GM20431 (cell line): ENCODE results near the gene KIF26B.

Experiments used
- in situ Hi-C: fragments of 300-500 bp; cut with MseI, MboI; formaldehyde crosslinking; loops from one replicate; pipeline ENCODE4 v1.15.0; 2020; ENCODE audit warnings: low sequenced_read_pairs; ENCODE audit not compliant: unreplicated experiment

The KIF26B gene

GRCh38 chr1:245598524-245599305 is 443.9 kb downstream of the KIF26B start:
- in situ Hi-C loops: no loop called here

GRCh38 chr1:245599371-245600174 is 444.8 kb downstream of the KIF26B start:
- in situ Hi-C loops: no loop called here

GRCh38 chr1:245600658-245601057 is 445.9 kb downstream of the KIF26B start:
- in situ Hi-C loops: no loop called here

GRCh38 chr1:245603311-245603865 is 448.6 kb downstream of the KIF26B start:
- in situ Hi-C loops: no loop called here

- in situ Hi-C loops: no loop called here
Observed at GRCh38 chr1:245604979-245605378, 450.2 kb downstream of the KIF26B start.

DNA sequence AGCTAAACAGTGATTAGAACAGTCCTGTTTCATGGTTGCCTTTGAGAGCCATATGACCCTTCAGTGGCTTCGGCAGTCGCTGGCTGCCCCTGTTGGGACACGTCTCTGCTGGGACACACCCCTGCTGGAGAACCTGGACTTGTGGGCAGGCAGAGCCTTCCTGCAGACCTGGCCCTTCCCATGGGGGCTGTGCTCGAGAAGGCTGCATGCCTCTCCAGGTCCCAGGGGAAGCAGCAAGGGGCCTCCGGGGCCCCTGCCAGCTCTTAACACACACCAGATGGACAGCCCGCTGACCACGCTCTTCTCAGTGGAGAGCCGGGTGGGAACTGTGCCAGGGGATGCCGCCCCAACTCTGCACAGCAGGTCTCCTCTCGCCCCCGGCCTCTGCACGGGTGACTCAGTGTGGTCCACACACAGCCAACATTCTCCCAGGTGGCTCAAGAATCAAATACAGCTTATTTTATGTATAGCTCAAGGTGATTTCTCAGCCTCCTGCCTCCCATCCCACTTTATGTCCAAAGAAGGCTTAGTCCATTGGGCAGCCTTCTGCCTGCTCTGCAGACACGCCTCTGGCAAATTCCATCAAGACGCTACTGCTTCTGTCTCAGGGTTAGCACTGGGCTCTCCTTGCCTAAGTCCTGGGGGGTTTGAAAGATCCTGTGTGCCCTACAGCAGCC is 450.8 kb downstream of the KIF26B start:
- in situ Hi-C loops: no loop called here

DNA sequence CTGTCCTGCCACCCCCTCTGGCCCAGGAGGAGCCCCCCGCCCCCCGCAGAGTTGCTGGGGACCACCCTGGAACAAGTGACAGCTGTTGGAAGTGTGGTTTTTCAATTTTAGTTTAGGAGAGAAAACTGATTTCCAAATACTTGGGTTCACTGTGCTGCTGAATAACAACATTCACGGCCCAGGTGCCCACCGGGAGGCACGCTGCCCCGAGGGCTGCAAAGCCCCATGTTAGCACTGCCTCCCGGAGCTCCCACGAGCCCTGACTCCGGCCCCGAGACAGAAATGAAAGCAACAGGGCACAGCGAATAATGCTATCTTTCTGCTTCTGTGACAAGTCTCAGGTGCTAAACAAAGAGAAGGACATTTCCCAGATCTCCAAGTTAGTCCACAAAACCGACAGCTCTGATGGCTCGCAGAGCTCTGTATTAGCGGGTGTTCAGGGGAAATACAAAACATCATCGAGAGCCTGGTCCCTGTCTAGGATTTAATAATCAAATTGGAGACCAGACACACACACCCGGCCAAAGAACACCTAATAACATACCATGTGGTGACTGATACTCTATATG is 451.5 kb downstream of the KIF26B start:
- in situ Hi-C loops: no loop called here

GRCh38 chr1:245608271-245608670 is 453.5 kb downstream of the KIF26B start:
- in situ Hi-C loops: no loop called here

DNA sequence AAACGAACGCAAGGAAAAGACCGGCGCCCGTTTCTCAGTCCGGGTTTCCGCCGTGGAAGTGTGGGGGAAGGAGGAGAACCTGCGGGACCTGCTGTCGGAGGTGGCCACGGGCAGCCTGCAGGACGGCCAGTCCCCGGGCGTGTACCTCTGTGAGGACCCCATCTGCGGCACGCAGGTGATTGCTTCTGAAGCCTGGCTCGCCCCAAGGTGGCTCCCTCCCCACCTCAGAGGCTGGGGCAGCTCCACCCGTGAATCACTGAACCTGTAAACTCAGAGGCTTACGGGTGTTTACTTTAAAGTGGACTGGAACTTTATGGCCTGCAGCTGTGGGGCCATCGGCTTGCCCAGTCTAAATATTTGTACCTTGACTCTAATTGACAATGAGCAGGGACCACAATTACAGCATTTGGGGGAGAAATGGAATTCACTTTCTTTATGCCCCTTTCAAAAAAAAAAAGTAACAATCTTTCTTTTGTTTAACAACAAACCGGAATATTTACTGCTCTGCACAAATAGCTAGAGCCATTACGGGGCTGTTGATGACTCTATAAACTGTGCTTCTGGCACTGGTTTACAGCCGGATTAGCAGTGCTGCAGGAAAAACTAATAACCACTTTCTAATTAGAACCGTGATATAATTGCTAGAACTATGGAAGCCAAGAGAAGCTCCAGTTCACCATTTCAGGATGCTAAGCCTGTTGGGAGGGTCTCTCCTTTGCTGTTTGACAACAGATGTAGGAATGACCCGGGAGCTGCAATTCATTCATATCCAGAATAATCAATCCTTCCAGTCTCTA is 454.8 kb downstream of the KIF26B start:
- in situ Hi-C loops: no loop called here

- in situ Hi-C loops: no loop called here
Observed at GRCh38 chr1:245611251-245611650, 456.5 kb downstream of the KIF26B start.

DNA sequence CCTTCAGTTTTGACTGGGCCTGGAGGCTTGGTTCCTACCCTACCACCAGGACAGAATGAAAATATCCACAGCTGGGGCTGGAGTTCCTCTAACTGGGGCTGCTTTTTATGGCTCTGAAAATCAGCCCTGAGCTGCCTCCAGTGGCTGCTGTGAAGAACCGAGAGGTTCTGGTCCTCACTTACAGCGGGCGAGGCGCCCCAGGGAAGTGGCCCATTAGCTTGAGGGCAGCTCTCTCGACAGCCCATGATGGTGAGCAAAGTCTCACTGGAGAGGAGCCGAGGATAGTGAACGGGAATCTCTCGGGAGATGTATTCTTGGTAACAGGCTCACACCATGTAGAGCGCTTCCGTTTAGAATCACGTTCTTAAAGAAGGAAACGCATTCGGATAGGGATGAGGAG is 459.7 kb downstream of the KIF26B start:
- in situ Hi-C loops: no loop called here

DNA sequence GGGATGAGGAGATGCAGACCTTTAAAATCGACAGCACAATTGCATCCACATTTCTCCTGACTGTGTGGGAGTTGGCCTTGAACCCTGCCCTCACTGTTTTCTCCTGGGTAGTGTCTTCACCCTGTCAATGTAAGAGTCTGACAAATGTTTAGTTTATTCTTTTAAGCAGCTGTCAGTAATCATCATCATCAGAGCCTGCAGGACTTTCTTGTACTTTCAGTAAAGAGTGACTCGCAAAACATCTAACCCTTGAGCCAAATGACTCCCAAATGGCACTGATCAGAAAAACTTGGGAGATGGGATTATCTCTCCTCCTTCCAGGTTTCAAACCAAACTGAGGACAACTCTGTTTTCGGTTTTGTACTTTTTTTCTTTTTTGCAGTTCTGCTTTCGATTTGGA is 460.2 kb downstream of the KIF26B start:
- in situ Hi-C loops: no loop called here

GRCh38 chr1:245621589-245621988 is 466.8 kb downstream of the KIF26B start:
- in situ Hi-C loops: no loop called here

GRCh38 chr1:245622332-245623014 is 467.7 kb downstream of the KIF26B start:
- in situ Hi-C loops: no loop called here

GRCh38 chr1:245641384-245641783 is 486.6 kb downstream of the KIF26B start:
- in situ Hi-C loops: no loop called here

- in situ Hi-C loops: no loop called here
Observed at GRCh38 chr1:245645406-245645805, 490.6 kb downstream of the KIF26B start.

- in situ Hi-C loops: no loop called here
Observed at GRCh38 chr1:245645894-245646293, 491.1 kb downstream of the KIF26B start.

- in situ Hi-C loops: no loop called here
Observed at GRCh38 chr1:245648749-245649522, 494.2 kb downstream of the KIF26B start.
